NK-92 (cell line): ENCODE data around the gene SPATA25.
"Not testable (repeated sequence)": the region's sequence is repeated elsewhere in the genome, so short reads cannot be mapped to it uniquely, and the experiment has no call there.

Experiments
- DNase-seq: peaks from one replicate; lab custom pipeline; 2025; ENCODE audit not compliant: unreplicated experiment; lab: John Stamatoyannopoulos, UW

Gene SPATA25

GRCh38 chr20:45894797-45895196 lies 7.4 kb upstream of the SPATA25 start:
- no peak for DNase-seq

- DNase-seq: no peak
These were observed 6.4 kb upstream of the SPATA25 start for GRCh38 chr20:45893831-45894230.

- no peak for DNase-seq
These were observed 5.5 kb upstream of the SPATA25 start for GRCh38 chr20:45892828-45893500.

GRCh38 chr20:45892049-45892825 lies 4.8 kb upstream of the SPATA25 start:
- DNase-seq: no peak

GRCh38 chr20:45890985-45891983 lies 3.9 kb upstream of the SPATA25 start, which contains the start of the genes CTSA and NEURL2:
TSS of gene CTSA (plus strand) at chr20:45891335. CDS start at chr20:45891569, 234 bp downstream.
TSS of gene NEURL2 (minus strand) at chr20:45891208. CDS start at chr20:45890991, 217 bp downstream.
- no peak for DNase-seq

- no peak for DNase-seq
These were observed 2.9 kb upstream of the SPATA25 start for GRCh38 chr20:45890077-45890984.

GRCh38 chr20:45888681-45889080 lies 1.3 kb upstream of the SPATA25 start:
- DNase-seq: no peak

- DNase-seq: no peak
These were observed 654 bp downstream of the SPATA25 start for GRCh38 chr20:45886590-45887345.

- no peak for DNase-seq
These were observed 4.3 kb downstream of the SPATA25 start for GRCh38 chr20:45883100-45883469.

GRCh38 chr20:45882469-45883099 lies 4.8 kb downstream of the SPATA25 start:
- no peak for DNase-seq

- peak; percentile 91 for DNase-seq
These were observed 6.2 kb downstream of the SPATA25 start, which contains the start of gene ZSWIM1 for GRCh38 chr20:45880988-45881788. TSS of gene ZSWIM1 (plus strand) at chr20:45881227. CDS start at chr20:45882593, 1,366 bp downstream.

- DNase-seq: no peak
These were observed 9.2 kb downstream of the SPATA25 start for GRCh38 chr20:45878076-45878761.

- no peak for DNase-seq
These were observed 12.8 kb downstream of the SPATA25 start for GRCh38 chr20:45874576-45874975.

GRCh38 chr20:45874104-45874481 lies 13.3 kb downstream of the SPATA25 start:
- not testable (repeated sequence) for DNase-seq

- DNase-seq: no peak
These were observed 13.9 kb downstream of the SPATA25 start for GRCh38 chr20:45873409-45874103.

- no peak for DNase-seq
These were observed 14.8 kb downstream of the SPATA25 start for GRCh38 chr20:45872626-45873025.

GRCh38 chr20:45867819-45868176 lies 19.6 kb downstream of the SPATA25 start:
- no peak for DNase-seq
